Midbrain (tissue), 1 donor: ENCODE measurements around the gene PRKCSH.

ENCODE experiments used
- DNase-seq: peaks from one replicate; lab custom pipeline; 2025; lab: John Stamatoyannopoulos, UW

The PRKCSH gene

DNA sequence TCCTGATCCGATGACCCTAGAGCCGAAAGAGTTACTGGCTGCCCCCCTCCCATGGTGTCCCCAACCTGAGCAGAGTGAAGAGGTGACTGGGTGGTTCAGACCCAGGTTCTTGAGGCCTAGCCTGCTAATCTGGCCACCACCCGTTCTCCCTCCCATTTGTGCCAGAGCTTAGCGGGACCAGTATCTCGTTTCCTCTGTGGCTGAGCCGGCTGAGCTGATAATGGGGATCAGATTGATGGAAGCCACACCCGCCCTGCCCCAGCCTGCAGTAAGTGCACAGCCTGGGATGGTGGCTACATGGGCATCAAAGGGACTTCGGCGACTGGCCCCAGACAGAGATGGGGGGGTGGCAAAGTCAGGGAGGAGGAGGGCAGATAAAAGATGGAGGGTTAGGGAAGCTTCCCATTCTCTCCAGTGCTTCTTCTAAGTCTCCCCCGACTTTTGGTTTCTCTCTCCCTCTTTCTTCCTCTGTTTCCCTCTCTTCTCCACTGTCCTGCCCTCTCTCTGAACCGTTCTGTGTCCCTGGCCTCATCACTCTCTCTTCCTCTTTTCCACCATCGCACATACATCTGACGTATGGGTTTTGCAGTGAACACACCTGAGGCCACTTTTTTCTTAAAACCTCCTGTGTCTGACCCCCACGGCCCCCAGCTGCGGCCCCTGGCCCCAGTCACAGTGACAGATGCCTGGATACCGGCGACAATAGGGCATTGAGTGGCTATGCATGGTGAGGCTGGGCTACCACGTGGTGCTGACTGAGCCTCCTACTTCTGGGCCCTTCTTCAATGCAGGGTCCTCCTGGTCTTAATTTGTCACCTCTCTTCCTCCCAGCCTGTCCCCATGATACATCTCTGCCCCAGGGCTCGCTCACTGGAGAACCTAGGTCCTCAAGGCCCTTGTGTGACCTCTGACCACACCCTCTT lies 43.0 kb downstream of the PRKCSH start:
- DNase-seq = peak; percentile 25

DNA sequence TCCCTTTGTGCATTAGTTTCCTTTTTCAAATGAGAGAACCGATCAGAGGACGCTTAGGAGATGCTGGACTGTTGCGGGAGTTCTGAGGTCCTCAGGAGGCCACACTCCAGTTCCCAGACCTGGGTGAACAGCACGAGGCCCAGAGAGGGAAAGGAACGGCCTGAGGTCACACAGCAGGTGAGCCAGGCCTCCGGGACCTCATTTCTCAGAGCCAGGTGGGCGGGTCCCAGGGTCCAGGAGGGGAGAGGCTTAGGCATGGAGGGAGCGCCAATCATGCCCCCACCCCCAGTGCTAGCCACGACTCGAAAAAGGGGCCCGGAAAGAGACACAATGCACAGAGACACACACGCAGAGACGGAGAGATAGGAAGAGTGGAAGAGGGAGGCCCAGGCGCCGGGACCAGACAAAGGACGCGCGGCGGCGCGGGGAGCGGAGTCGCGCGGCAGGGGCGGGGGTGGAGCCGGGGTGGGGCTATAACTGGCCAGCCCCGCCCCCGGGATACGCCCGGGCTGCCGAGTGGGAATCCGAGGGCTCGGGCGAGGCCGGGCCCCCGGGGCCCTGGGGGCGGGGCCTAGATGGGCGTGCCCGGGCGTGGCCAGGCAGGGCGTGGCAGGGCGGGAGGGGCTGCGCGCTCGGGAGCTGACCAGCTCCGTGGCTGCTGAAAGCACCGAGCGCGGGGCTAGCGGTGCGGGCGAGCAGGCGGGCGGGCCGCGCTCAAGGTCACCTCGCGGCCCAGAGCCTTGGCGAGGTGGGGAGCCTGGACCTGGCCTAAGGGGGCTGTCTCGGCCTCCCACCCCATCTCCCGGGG lies 43.9 kb downstream of the PRKCSH start:
- DNase-seq = peak; percentile 84

DNA sequence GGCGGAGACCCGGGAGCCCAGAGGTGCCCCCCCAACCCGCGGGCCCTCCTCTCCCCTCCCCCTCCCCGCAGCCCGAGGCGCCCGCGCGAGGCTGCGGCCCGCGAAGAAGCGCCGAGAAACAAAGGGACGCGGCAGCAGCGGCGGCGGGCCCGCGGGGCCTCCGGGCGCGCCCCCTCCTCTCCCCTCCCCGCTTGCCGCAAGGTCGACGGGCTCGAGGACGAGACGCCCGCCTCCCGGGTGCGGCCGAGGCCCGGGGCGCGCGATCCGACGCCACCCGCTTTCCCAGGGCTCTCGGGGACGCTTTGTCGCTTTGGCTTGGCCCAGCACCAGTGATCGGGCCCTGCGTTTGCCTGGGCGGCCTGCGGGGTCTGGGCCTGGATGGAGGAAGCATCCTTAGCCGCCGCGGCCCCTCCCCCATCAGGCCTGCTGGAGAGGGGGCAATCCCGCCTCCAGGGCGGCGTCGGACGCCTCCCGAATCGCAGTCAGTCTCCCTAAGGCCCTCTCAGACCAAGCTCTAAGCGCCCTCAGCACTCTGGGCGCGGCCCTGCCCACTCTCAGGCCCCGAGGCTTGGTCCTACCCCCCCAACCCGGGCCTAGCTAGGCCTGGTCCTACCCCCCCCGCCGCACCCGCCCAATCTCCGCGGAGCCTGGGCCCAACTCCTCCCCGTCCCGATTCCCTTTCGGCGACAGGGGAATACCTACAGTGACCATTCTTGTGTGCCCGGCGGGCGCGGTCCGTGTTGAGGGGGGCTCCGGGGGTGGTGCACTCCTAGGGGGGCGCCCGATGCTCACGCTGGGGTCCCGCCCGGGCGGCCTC lies 44.7 kb downstream of the PRKCSH start:
- DNase-seq = peak; percentile 16

DNA sequence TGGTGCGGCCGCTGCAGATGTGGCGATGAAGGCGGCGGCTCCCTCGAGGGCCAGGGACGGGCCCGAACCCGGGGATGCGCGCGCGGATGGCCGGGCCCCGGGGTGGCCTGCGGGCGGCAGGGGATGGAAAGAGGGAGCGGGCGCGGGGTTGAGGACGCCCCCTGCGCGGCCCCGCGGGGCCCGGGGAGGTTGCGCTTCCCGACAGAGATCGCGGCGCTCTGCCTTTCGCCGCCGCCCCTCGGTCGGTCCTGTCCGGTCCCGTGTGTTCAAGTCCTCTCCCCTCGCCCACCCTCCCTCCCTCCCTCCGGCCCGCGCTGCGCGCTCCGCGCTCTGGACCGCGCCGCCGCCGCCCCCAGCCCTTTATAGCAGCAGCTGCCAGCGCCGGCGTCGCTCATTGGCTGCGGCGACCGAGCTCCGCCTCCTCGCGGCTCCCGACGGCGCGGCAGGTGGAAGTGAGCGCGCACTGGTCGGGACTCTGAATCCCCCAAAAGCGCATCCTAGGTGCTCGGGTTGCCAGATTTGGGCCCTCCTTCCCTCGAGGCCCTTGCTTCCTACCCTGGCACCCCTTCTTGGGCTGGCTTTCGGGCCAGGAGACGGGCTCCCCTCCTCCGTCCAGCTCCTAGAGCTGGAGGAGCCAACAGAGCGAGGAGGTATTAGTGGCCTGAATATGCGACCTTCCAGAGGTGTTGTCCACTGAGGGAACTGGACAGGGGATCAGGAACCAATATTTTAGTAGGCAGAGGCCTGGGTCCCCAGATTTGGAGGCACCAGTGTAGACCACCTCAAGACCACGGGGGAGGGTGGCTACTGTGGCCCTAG lies 45.5 kb downstream of the PRKCSH start, which contains the start of gene ELAVL3:
ELAVL3 (minus strand) TSS at position 332 of the 819 bp plus-strand sequence. CDS start 438 bp downstream, outside the sequence.
- peak; percentile 63 for DNase-seq

DNA sequence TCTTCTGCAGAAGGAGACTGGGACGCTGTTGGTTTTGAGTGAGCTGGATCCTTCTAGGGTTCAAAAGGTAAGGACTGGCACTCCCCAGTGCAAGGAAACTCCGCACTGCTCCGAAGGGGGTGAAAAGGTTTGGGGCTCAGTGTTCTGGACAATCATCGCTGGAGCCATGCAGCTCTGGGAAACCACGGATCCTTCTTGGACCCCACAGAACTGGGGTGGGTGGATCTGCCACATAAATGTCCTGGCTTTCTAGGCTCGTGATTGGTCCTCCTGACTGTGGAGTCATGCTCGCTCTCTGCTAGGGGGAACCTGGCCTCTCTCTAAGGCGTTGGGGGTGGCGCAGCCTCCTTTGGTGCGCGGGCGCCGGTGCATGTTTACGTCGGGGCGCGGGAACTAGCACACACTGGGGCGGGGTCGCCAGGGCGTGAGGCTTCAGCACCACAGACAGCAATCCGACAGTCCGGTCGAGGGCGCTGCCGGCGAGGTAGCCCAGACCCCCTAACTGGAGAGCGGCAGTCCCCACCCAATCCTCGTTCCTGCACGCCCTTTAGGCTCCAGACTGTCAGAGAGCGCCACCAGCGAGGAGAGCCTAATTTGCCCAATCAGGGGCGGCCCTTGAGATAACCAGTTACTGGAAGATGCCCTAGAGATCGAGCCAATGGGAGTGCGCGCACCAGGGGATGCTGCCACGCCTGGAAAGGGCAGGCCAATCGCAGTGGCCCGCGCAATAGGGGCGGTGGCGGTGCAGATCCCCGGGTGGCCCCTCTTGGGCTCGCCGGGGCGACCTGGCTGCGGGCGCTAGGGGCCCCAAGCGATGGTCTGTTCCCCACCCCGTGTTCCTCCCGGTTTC lies 46.3 kb downstream of the PRKCSH start:
- DNase-seq = peak; percentile 95

DNA sequence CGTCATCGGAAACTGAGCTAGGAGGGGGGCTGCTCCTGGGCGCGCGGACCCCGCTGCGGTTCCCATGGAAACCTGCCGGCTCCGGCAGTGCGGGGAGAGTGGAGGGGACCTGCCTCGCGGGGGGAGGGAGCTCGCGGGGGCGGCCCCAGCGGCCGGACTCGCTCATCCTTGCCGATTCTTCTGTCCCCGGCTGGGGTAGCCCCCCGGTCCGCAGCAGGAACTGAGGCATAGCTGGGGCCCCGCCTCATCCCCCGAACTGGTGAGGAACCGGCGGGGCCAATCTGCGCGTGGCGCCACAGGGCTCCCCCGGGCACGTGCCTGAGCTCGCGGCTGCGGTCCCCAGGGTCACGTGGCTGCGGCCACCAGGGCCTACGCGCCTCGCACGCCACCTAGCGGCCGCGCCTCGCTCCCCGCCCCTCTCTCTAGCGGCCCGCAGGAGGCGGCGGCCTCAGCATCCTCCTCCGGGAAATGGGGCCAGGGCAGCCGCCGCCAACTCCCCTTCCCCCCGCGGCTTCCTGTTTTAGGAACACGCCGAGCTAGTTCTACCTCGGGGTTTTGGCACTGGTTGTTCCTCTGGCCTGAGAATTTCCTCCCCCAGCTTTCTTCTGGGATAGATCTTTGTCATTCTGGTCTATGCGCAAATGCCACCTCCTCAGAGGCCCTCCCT lies 47.1 kb downstream of the PRKCSH start:
- peak; percentile 88 for DNase-seq

DNA sequence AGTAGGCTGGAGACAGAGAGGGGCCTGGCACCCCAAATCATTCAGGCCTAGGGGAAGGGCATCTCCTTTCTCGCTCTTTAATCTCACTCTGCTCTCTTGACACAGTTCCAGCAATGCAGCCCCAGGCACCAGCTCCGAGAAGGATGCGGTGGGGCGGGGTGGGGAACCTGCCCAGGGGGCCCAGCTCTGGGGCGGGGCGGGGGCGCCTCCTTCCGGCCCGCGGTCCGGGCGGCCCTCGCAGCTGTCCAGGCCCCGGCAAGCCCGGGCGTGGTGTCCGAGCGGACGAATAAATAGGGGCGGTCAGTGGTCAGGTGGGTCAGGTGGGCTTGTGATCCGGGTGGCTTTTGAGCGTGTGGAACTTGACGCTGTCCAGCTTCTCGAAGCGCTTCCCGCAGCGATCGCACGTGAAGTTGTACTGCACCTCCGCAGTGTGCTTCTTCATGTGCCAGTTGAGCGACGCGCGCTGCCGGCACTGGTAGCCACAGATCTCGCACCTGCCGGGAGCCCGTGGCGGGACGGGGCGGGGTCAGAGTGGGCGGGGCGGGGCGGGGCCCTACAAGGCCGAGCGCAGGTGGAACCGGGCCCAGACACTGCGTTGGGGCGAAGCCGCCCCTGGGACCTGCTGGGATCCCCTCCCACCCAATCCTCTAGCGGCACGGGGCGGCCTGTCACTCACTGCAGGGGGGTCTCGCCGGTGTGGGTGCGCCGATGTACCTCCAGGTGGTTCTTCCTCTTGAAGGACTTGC lies 48.1 kb downstream of the PRKCSH start:
- DNase-seq = no peak

DNA sequence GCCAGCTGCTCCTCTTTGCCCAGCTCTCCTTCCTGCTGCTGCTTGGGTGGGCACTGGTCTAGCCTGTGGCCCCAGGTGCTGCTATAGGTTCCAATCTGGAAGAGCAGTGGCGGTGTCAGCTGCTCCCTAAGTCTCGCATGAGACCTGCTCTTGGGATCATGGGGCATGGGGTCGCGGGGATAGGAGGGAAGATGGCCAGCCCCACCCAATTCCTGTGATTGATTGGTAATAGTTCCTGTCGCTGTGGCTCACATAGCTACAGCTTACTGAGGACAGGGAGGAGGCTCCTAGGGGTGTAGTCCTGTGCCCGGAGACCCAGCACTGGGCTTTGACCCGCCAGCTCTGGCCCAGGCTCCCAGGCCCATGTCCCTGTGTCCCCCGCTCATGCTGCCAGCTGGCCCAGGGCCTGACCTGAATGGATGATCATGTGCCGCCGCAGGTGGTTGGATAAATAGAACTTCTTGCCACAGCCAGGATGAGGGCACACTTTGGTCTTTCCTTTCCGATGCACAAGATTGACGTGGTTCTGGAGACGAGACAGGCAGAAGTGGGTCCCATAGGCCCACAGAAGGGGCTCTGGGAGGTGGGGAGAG lies 49.9 kb downstream of the PRKCSH start:
- no peak for DNase-seq

DNA sequence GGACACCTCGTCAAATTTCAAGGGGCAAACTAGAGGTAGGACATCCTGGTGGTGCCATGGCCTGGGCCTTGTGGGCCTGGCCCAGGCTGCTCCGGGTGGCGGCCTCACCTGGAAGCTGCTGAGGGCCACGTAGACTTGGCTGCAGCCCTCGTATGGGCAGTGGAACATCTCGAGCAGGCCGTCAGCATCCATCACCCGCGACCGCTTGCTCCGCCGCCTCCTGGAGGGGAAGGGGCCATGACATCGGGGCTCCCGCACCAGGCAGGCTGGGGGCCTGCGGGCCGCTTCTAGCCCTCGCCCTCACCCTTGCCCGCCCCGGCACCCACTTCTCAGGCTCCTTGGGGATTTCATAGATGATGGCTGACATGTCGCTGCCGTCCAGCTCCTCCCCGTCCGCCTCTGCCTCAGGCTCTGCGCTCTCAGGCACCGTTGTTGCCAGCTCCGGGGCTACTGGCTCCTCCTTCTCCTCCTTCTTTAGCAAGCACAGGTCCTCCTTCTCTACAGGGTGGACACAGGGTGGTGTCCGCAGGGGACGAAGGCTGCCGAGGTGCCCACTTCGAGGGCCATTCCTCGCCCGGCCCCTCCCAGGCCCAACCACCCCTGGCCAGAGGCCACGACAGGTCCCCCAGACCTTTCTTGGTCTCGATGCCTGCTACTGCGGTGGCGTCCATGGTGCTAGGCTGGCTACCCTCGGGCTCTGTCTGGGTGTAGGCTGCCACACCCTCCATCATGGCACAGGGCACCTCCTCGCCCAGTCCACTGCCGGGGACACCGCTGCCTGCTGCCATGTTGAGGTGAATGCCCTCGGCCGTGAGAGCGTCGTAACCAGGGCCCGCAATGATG lies 51.4 kb downstream of the PRKCSH start:
- DNase-seq = no peak

DNA sequence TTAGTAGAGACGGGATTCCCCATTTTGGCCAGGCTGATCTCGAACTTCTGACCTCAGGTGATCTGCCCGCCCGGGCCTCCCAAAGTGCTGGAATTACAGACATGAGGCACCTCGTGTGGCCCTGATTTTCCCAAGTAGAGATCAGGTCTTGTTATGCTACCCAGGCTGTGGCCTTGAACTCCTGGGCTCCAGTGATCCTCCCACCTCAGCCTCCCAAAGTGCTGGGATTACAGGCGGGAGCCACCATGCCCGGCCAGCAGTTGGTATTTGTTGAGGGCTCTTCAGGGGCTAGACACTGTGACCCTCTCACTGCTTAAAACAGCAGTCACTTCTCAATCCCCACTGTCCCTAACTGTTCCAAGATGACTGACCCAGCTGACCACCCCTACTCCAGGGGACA lies 53.9 kb downstream of the PRKCSH start:
- no peak for DNase-seq

DNA sequence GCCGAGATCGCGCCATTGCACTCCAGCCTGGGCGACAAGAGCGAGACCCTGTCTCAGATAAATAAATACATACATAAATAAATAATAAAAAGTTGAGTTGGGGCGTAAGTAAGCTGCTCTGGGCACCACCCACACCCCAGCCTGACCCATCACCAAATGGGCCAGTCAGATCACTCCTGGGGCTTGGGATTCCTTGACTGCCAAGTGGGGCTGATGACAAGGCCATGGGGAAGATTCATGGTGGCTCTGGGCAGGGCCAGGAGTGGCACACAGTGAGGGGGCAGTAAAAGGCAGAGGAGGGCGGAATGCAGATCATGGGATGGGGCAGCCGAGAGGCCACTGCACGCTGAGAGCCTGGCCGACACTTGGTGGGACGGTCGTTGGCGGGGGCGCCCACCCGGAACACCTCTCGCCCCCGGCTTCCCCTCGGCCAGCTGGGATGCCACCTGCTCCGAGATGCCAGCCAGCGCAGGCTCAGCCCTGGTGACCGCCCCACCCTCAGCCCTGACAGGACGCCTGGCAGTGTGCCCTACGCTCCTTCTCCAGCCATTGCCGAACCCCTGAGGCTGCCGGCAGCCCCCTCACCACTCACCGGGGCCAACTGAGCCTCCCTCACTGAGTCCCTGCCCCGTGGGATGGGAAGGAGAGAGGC lies 59.3 kb downstream of the PRKCSH start:
- no peak for DNase-seq

DNA sequence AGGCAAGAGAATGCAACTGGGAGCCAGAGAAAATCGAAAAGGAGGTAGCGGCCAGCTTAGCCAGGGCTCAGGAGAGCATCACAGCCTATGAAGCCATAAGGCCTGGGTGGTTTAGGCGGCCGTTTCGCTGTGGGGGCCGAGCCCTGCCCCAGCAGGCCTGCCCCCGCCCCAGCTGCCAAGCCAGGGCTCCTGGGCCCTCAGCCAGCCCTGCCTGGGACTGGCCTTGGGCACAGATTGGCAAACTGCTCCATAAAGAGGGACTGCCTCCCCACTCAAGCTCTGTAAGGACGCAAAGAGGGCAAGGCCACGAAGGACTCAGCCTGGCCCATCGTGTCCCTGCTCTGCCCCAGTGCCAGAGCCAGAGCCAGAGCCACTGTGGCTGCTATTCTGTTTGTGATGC lies 60.0 kb downstream of the PRKCSH start:
- peak; percentile 3 for DNase-seq

DNA sequence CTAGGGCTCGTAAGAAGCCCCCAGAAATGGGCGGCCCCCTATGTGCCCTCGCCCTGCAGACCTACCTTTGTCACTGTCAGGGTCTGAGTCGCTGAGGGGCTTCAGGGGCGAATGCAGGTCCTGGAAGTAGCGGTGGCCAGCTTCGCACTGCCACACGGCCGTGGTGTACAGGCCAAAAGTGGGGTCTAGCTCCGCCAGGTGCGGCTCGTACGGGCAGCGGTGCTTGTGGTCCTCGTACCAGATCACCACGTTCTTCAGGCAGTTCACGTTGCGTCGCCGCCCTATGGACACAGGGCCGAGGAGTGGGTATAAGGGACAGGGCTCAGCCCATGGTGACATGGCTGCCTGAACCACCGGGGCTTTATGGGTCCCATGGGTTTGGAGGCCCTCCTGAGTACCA lies 60.5 kb downstream of the PRKCSH start:
- DNase-seq = no peak

DNA sequence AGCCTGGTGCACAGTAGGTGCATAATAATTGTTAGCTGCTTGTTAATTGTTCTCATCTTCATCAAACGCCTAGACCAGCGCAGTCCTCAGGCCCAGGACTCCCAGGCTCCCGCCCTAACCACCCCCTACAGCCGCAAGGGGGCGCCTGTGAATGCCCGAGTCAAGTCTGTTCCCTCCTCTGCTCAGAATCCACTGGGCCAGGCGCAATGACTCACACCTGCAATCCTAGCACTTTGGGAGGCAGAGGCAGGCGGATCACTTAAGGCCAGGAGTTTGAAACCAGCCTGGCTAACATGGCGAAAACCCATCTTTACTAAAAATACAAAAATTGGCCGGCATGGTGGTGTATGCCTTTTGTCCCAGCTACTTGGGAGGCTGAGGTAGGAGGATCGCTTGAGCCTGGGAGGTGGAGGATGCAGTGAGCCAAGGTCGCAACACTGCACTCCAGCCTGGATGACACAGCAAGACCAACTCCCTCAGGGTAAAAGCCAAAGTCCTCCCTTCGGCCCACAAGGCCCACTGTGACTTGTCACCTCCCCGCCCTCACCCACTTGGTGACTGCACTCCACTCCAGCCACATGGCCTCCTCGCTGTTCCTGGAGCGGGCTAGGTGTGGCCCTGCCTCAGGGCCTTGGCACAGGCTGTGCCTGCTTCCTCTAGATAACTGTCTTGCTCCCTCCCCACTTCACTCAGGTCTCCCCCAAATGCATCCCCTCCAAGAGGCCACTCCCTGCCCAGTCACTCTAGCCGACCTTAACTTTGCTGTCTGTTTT lies 61.1 kb downstream of the PRKCSH start:
- DNase-seq = peak; percentile 4

DNA sequence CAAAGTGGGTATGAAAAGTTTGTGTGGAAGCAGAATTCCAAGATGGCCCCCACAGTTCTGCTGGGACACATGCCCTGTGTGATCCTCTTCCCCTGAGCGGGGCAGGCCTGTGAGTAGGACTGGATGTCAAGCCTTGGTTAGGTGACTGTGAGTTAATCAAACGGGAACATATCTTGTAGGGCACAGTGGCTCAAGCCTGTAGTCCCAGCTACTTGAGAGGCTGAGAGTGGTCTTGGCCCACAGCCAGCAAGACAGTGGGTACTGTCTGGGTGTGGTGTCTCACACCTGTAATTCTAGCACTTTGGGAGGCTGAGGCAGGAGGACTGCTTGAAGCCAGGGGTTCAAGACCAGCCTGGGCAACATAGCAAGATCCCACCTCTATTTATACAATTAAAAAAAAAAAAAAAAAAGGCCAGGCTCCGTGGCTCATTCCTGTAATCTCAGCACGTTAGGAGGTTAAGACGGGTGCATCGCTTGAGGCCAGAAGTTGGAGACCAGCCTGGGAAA lies 63.8 kb downstream of the PRKCSH start:
- no peak for DNase-seq

DNA sequence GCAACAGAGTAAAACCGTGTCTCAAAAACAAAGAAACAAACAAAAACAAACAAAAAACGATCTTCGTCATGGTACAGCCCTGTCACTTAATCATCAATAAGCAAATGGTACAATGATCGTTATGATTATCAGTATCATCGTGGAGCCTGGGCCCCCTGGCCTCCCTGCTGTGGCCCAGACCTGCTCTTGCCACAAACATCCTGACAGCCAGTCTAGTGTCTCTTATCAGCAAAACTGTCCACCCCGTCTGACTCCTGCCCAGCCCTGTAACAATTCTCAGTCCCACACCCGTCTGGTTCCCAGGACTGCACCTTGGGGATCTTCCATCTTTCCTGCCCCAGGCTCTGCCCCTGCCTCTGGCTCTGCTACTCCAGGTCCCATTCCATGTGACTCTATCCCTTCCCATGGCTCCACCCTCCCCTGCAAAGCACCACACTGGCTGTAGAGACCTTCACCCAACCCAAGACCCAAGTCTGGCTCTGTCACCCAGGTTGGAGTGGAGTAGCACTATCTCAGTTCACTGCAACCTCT lies 64.5 kb downstream of the PRKCSH start:
- DNase-seq = no peak
